Activated naive CD4-positive, alpha-beta T cell treated with anti-CD3 and anti-CD28 coated beads, Interleukin-2, amount 50 U/mL, for 16 hours (primary cell): ENCODE results near the gene LNPK.
A peak's percentile ranks its signal among the peaks of the same experiment; 100 is the strongest.
"Not testable (repeated sequence)": the region's sequence is repeated elsewhere in the genome, so short reads cannot be mapped to it uniquely, and the experiment has no call there.

ENCODE experiments used
- DNase-seq: peaks from one replicate; pipeline ENCODE4 v3.0.0-alpha.2; 2020

LNPK gene, protein sequence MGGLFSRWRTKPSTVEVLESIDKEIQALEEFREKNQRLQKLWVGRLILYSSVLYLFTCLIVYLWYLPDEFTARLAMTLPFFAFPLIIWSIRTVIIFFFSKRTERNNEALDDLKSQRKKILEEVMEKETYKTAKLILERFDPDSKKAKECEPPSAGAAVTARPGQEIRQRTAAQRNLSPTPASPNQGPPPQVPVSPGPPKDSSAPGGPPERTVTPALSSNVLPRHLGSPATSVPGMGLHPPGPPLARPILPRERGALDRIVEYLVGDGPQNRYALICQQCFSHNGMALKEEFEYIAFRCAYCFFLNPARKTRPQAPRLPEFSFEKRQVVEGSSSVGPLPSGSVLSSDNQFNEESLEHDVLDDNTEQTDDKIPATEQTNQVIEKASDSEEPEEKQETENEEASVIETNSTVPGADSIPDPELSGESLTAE

GRCh38 chr2:176001916-176002687, at the start of gene LNPK:
LNPK (minus strand) TSS chr2:176002267; CDS start chr2:175995584, 6,683 bp downstream.
- DNase-seq: peak; percentile 93

- no peak for DNase-seq
Observed at GRCh38 chr2:176039375-176039774, 37.3 kb upstream of the LNPK start.

- no peak for DNase-seq
Observed at GRCh38 chr2:176038694-176039093, 36.6 kb upstream of the LNPK start.

DNA sequence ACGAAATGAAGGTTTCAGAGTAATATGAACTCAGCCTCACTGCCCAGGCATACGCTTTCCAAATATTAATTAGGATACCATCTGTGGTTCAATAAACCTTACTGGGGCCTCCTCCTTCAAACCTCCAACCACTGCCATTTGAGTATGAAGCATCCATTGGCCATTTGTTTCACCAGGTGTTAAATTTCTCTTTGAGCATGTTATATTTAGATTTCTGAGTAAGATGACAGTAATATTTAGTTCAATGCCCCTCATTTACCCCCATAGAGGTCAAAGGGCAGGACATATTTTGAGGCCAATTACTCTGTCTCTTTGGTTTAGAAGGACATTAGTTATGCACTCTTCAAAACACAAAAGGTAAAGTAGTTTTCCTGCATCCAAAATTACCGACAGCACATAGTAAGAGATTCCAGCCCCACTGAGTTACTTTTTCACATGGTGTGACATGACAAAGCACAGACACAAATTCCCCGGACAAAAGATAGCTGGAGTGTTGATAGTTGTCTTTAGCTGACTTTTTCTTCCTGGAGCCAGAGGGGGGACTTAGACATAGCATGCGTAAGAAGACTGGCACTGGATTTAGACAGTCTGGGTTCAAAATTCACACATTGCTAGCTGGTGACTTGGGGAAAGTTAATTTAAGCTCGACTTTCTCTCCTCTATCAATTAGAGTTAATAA, 33.1 kb upstream of the LNPK start:
- no peak for DNase-seq

GRCh38 chr2:176027806-176028205, 25.7 kb upstream of the LNPK start:
- no peak for DNase-seq

DNA sequence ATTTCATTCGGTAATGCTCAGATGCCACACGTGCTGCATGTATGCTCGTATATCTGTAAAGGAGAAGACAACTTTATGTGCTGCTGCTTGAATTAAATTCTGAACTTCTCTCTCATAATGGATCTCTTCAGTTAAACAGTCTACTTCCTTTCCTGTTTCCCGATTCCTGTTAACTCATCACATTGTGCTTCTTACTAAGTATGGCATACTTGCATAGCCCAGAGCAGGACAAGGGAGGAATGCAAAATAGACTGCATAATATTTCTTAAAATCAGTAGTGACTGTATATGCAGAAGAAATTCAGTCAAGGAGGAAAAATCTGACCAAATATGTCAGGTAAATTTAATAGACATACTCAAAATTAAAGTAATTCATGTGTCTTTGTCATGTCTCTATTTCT, 23.9 kb upstream of the LNPK start:
- no peak for DNase-seq

DNA sequence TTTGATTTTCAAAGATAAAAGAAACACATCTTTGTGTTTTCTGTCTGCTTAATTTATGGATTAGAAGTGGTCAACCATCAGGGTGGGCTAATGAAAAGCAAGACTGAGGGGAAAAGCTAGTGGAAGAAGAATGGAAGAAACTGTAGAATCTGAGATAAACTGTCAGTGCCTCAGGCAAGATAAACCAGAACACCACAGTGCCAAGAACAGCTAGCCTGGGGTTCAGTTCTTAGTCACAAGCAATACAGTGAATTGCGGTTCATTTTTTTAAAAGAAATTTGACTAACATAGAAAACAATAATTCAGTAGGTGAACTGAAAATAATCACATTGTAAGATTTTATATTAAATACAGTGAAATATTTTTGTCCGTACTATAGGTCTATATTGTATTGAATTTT, 22.0 kb upstream of the LNPK start:
- no peak for DNase-seq

- no peak for DNase-seq
Observed at GRCh38 chr2:176022048-176022447, 20.0 kb upstream of the LNPK start.

DNA sequence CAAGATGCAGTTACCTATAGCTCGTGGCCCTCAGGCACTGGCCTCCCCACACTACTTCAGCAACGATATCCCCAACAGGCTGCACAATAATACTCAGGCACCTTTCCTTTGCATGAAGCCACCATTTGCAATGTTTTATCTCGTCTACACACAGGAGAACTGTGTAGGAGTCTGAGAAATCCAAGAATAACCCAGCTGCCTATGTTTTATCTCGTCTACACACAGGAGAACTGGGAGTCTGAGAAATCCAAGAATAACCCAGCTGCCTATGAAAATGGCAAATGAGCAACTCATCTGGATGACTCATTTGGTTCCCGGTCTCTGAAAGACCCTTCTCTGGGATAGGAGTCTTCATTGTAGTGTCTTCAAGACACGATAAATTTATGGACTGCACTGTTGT, 18.3 kb upstream of the LNPK start:
- no peak for DNase-seq

- no peak for DNase-seq
Observed at GRCh38 chr2:176018708-176019107, 16.6 kb upstream of the LNPK start.

- no peak for DNase-seq
Observed at GRCh38 chr2:176009445-176009844, 7.4 kb upstream of the LNPK start.

- no peak for DNase-seq
Observed at GRCh38 chr2:176004934-176005333, 2.9 kb upstream of the LNPK start.

GRCh38 chr2:176003958-176004357, 1.9 kb upstream of the LNPK start:
- DNase-seq: no peak

- DNase-seq: no peak
Observed at GRCh38 chr2:176002688-176003210, 682 bp upstream of the LNPK start.

DNA sequence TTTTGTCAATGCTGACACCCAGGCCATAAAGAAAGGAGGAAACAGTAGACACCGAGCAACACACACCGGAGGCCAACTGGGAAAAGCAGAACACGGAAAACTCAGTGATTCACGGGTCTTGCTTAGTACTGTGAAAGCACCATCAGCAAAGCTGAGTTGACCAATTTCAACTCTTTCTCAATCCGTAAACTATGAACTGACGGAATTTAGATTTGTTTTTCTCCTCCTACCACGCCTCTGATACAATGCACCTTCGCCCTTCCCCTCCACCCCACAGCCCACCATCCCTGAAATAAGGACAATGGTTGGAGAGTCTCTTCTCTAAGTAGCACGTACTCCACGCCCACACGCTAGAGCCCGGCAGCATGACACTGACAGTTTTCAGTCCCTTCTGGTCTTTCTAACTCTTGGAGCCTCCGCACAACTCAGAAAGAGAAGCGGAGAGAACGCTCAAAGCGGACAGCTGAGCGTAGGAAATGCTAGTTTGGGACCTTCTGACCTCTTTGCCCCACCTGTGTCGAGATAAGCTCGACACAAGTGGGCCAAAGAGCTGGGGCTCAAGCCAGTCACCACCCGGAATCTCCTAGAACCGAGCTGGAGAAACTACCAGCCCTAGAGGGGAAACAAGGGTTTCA, 669 bp downstream of the LNPK start:
- peak; percentile 61 for DNase-seq

DNA sequence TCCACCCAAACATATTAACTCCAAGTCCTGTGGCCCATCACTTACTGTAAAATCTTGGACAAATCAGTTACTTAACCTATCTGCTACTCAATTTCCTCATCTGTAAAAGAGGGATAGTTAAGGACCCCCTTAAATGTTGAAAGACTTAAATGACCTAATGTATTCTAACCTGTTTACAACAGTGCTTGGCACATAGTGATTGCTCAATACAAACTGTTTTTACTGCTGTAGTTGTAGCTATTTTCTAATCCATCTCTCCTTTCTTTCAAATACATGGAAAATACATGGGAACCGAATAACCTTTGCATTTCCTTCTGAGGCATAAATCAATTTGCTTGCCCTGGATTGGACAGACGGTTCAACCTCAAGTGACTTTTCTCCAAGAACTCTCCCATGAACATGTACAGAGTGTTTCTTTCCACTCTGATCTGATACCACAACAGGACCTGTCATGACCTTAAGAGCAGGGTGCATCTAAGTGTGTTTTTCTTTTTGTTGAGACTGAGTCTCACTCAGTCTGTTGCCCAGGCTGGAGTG, 2.7 kb downstream of the LNPK start:
- DNase-seq: no peak

- no peak for DNase-seq
Observed at GRCh38 chr2:175990099-175990498, 12.0 kb downstream of the LNPK start.

DNA sequence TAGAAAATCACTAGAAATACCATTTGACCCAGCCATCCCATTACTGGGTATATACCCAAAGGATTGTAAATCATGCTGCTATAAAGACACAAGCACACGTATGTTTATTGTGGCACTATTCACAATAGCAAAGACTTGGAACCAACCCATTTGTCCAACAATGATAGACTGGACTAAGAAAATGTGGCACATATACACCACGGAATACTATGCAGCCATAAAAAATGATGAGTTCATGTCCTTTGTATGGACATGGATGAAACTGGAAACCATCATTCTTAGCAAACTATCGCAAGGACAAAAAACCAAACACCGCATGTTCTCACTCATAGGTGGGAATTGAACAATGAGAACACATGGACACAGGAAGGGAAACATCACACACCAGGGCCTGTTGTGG, 14.9 kb downstream of the LNPK start:
- not testable (repeated sequence) for DNase-seq

DNA sequence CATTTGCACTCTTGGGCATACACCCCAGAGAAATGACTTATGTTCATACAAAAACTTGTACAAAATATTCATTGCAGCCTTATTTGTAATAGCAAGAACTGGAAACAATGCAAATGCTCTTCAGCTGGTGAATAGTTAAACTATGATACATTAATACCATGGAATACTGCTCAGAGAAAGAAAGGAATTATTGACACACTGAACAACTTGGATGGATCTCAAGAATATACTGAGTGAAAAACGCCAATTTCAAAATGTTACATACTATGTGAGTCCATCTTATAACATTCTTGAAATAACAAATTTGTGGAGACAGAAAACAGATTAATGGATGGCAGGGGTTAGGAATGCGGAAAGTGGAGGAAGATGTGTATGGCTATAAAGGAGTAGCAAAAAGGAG, 17.2 kb downstream of the LNPK start:
- no peak for DNase-seq

- no peak for DNase-seq
Observed at GRCh38 chr2:175981551-175981950, 20.5 kb downstream of the LNPK start.

DNA sequence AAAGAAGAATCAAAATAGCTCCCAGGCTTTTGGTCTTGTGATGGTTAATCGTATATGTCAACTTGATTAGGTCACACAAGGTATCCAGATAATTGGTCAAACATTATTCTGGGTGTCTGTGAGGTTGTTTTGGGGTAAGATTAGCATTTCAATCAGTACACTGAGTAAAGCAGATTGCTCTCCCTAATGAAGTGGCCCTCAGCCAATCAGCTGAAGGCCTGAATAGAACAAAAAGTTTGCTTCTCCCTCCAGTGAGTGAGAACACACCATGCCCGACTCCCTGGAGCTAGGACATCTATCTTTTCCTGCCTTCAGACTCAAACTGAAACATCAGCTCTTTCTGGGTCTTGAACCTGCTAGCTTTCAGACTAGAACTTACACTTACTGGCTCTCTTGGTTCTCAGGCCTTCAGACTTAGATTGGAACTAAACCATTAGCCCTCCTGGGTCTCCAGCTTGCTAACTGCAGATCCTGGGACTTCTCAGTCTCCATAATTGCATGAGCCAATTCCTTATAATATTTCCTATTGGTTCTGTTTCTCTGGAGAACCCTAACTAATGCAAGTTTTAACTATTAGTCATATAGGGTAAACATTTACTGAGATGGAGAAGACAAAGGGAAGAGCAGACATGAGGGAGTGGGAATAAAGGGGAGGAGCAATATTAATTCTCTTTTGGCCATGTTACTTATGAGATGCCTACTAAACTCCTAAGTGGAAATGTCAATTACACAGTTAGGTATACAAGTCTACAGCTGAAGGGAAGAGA, 25.5 kb downstream of the LNPK start:
- DNase-seq: no peak

- no peak for DNase-seq
Observed at GRCh38 chr2:175973373-175973772, 28.7 kb downstream of the LNPK start.
